Testis (tissue), 3 donors: ENCODE measurements around the gene MAN2C1. TPM values are rescaled to one million over a fixed set of nuclear protein-coding genes. Genes with fewer than 3 reads are reported as not detected.

Source experiments
- DNase-seq: peaks from one replicate; pipeline ENCODE4 v3.0.0-alpha.2; 2019
- H3K27ac ChIP-seq, 2 donors: fragments of 200-600 bp; sonication (generic); one replicate each; pipeline ENCODE4 v1.5.1; 2019
- H3K27me3 ChIP-seq: fragments of 200-600 bp; sonication (generic); one replicate; pipeline ENCODE4 v1.5.1; 2019
- H3K36me3 ChIP-seq: fragments of 200-600 bp; sonication (generic); one replicate; pipeline ENCODE4 v1.5.1; 2017; ENCODE audit warnings: low read depth; ENCODE audit errors: missing control alignments
- H3K4me1 ChIP-seq: fragments of 200-600 bp; sonication (generic); one replicate; pipeline ENCODE4 v1.5.1; 2019
- H3K4me3 ChIP-seq, 2 donors: fragments of 200-600 bp; sonication (generic); one replicate each; pipeline ENCODE4 v1.5.1; 2017 to 2019
- H3K9me3 ChIP-seq: fragments of 200-600 bp; sonication (generic); one replicate; pipeline ENCODE4 v1.5.1; 2017
- CTCF ChIP-seq, 3 experiments: fragments of 450-650 bp in 2 of 3; fragments of 200-600 bp in 1 of 3; sonication (generic) in 1 of 3; IDR thresholded peaks; one replicate each; pipeline ENCODE4 v1.5.1; 2016 to 2019; ENCODE audit warnings: antibody characterized with exemption in 3 of 3, mild to moderate bottlenecking in 2 of 3, moderate library complexity in 1 of 3
- POLR2A ChIP-seq: fragments of 450-650 bp; IDR thresholded peaks from one replicate; pipeline ENCODE4 v1.6.1; 2017; ENCODE audit warnings: antibody characterized with exemption, mild to moderate bottlenecking, moderate library complexity
- WGBS, 2 donors: methylation state at CpG; one replicate each; pipeline ENCODE4 v1.1.5; 2018; 5-methylcytosine and 5-hydroxymethylcytosine counted together
- intact Hi-C: fragments of 100-400 bp; cut with DNase I; formaldehyde crosslinking; loops from one replicate; pipeline ENCODE4 v1.15.1; 2023; ENCODE audit warnings: low total_unique reads
- polyA plus RNA-seq: library from polyadenylated mRNA; stranded (reverse); fragments of 350-450 nt; fragmentation: Illumina TruSeq; extraction: RNeasy Lipid Tissue Mini Kit (QIAGEN cat#74804); gene quantifications from one replicate; pipeline ENCODE4 v1.2.3, GENCODE V29; 2014; ENCODE audit warnings: low read depth, low replicate concordance; ENCODE audit not compliant: insufficient read depth
- total RNA-seq, 2 donors: library from RNA; depleted of rRNA; stranded (reverse); fragments of >200 nt; gene quantifications; one replicate each; pipeline ENCODE4 v1.2.3, GENCODE V29; 2016

The MAN2C1 gene
- total and polyA plus RNA-seq, 3 donors from 2014 or later = 171 to 343 (median 256) TPM

GRCh38 chr15:75359537-75360250, 8.7 kb downstream of the MAN2C1 start:
- H3K9me3 ChIP-seq = no peaks in the 10 kb centered on the region
- no peaks in the 10 kb centered on the region for H3K4me1 ChIP-seq
- H3K36me3 ChIP-seq = no peaks in the 10 kb centered on the region
- H3K27ac ChIP-seq = no peak overlapping the region
- intact Hi-C loops = loop anchor here (10.0 kb wide), 1 partner anchor 265 kb away; the partner anchor contains the start of gene SNUPN
- no peak overlapping the region for H3K4me3 ChIP-seq
- H3K27me3 ChIP-seq = no peaks in the 10 kb centered on the region
- 85 to 90% methylated on average over 9 to 15 of the region's 15 CpGs for WGBS, 2 donors
- DNase-seq = no peak
- TF ChIP-seq POLR2A (no peak), CTCF (IDR thresholded peaks at IDR 0.05) (no peak)

DNA sequence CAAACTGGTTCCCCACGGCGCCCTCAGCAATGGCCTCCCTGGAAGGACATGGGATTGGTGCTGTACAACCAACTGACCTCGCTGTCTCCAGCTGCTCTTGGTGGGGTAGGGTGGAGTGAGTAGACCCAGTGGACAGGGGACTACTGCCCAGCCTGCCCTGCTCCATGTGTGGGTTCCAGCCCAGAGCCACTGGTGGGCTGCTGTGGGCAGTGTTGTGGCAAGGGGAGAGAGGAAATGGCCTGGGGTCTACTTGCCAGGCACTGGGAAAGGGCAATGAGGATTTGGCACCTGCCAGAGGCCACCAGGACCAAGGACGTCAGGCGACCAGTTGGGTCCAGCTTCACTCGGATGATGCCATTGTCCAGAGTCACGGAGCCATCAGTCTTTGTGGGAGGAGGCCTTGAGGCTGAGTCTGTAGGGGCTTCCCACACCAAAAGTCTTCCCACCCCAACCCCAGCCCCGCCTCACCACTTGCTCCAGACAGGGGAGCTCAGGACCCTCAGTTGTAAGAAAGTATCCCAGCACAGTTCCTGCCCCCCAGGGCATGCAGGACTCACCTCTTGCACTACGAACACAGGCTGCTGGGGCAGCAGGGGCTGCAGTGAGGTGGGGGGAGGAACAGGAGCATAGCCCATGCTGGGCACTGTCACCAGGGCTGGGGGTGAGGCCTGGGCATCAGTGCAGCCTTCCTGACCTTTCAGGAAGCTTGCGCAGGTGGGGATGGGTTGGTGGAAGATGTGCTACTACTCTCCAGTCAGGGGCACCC, 9.5 kb downstream of the MAN2C1 start:
- Histone ChIP-seq H3K27me3 (no peaks in the 10 kb centered on the region), H3K4me1 (no peaks in the 10 kb centered on the region), H3K4me3 (no peak overlapping the region), H3K36me3 (no peaks in the 10 kb centered on the region), H3K27ac (no peak overlapping the region), H3K9me3 (no peaks in the 10 kb centered on the region)
- TF ChIP-seq POLR2A (no peak), CTCF (IDR thresholded peaks at IDR 0.05) (no peak)
- DNase-seq = no peak
- intact Hi-C loops = no loop called here
- 84 to 94% methylated on average over 4 to 10 of the region's 10 CpGs for WGBS, 2 donors

GRCh38 chr15:75357976-75358673, 10.3 kb downstream of the MAN2C1 start:
- H3K9me3 ChIP-seq = no peaks in the 10 kb centered on the region
- no peaks in the 10 kb centered on the region for H3K27me3 ChIP-seq
- no peaks in the 10 kb centered on the region for H3K36me3 ChIP-seq
- 87 to 95% methylated on average over 10 to 17 of the region's 17 CpGs for WGBS, 2 donors
- intact Hi-C loops = no loop called here
- no peak overlapping the region for H3K27ac ChIP-seq
- TF ChIP-seq CTCF (IDR thresholded peaks at IDR 0.05) (no peak), POLR2A (no peak)
- no peaks in the 10 kb centered on the region for H3K4me1 ChIP-seq
- no peak overlapping the region for H3K4me3 ChIP-seq
- DNase-seq = no peak

GRCh38 chr15:75356517-75356916, 11.9 kb downstream of the MAN2C1 start:
- 96 to 98% methylated on average over 20 of the region's 20 CpGs for WGBS, 2 donors

More at GRCh38 chr15:75356517-75356916, 11.9 kb downstream of the MAN2C1 start:
- H3K27ac ChIP-seq = no peak overlapping the region
- H3K4me3 ChIP-seq = no peak overlapping the region
- no peaks in the 10 kb centered on the region for H3K27me3 ChIP-seq
- no peak for TF ChIP-seq POLR2A
- no peak for TF ChIP-seq CTCF (IDR thresholded peaks at IDR 0.05)
- no peaks in the 10 kb centered on the region for H3K4me1 ChIP-seq
- H3K36me3 ChIP-seq = no peaks in the 10 kb centered on the region
- no peak for DNase-seq
- H3K9me3 ChIP-seq = no peaks in the 10 kb centered on the region
- intact Hi-C loops = no loop called here
